OCI-LY7 (cell line): ENCODE results near the gene TUSC2. TPM values are rescaled to one million over a fixed set of nuclear protein-coding genes. Genes with fewer than 3 reads are reported as not detected.

ENCODE experiments used
- BruUV-seq: library from RNA; stranded (reverse); fragments of 400-500 nt; replicated peaks from 2 replicates; lab custom pipeline; 2021; lab: Mats Ljungman, UMichigan
- CTCF ChIA-PET: fragments of 300-600 bp; sonication (Branson Sonifier 250); formaldehyde crosslinking; loops from one replicate; lab custom pipeline; 2022; ENCODE audit warnings: antibody characterized with exemption; ENCODE audit not compliant: unreplicated experiment; lab: Charles Lee
- POLR2A ChIA-PET: fragments of 300-600 bp; sonication (Branson Sonifier 250); formaldehyde crosslinking; loops from one replicate; lab custom pipeline; 2022; ENCODE audit warnings: antibody characterized with exemption; lab: Charles Lee
- DNase-seq: peaks from one replicate; pipeline ENCODE4 v3.0.0-alpha.2; 2015; ENCODE audit warnings: low spot score
- H2AFZ ChIP-seq: fragments of 200-600 bp; sonication (generic), shearing (Covaris generic); 2 replicates; pipeline ENCODE4 v1.6.1; 2014; ENCODE audit warnings: mild to moderate bottlenecking, antibody characterized with exemption, low read length, moderate library complexity
- H3K27ac ChIP-seq: fragments of 200-600 bp; sonication (generic); 2 replicates; pipeline ENCODE4 v1.5.1; 2014; ENCODE audit warnings: mixed run types, low read depth, mild to moderate bottlenecking, moderate library complexity, low read length, inconsistent platforms; ENCODE audit not compliant: poor library complexity, severe bottlenecking
- H3K36me3 ChIP-seq: fragments of 200-600 bp; sonication (generic); 2 replicates; pipeline ENCODE4 v1.6.1; 2014; ENCODE audit warnings: mild to moderate bottlenecking, antibody characterized with exemption, low read length, moderate library complexity, mixed read lengths; ENCODE audit not compliant: insufficient read depth
- H3K4me1 ChIP-seq: fragments of 200-600 bp; sonication (generic); 2 replicates; pipeline ENCODE4 v1.5.1; 2014; ENCODE audit warnings: mild to moderate bottlenecking, low read length; ENCODE audit not compliant: insufficient read depth, poor library complexity, severe bottlenecking
- H3K4me2 ChIP-seq: fragments of 200-600 bp; sonication (generic); 2 replicates; pipeline ENCODE4 v1.6.1; 2014; ENCODE audit warnings: mild to moderate bottlenecking, low read length
- H3K4me3 ChIP-seq: fragments of 200-600 bp; sonication (generic); 2 replicates; pipeline ENCODE4 v1.5.1; 2014; ENCODE audit warnings: mild to moderate bottlenecking, low read depth, low read length; ENCODE audit not compliant: poor library complexity, severe bottlenecking
- H3K79me2 ChIP-seq: fragments of 200-600 bp; sonication (generic); 2 replicates; pipeline ENCODE4 v1.6.1; 2016; ENCODE audit warnings: low read depth, mild to moderate bottlenecking, low read length, moderate library complexity, mixed read lengths; ENCODE audit not compliant: insufficient read depth
- H3K9me2 ChIP-seq: fragments of 200-600 bp; sonication (generic); 2 replicates; pipeline ENCODE4 v1.6.1; 2016; ENCODE audit warnings: mild to moderate bottlenecking, low read length, mixed read lengths; ENCODE audit not compliant: insufficient read depth
- H3K9me3 ChIP-seq: fragments of 200-600 bp; sonication (generic); 2 replicates; pipeline ENCODE4 v1.6.1; 2014; ENCODE audit warnings: mild to moderate bottlenecking, mixed run types, low read length, mixed read lengths
- H4K20me1 ChIP-seq: fragments of 200-600 bp; sonication (generic); 2 replicates; pipeline ENCODE4 v1.6.1; 2014; ENCODE audit warnings: mild to moderate bottlenecking, antibody characterized with exemption, low read length, moderate library complexity, mixed read lengths; ENCODE audit not compliant: insufficient read depth
- CTCF ChIP-seq: fragments of 200-600 bp; sonication (generic); conservative IDR thresholded peaks from 2 replicates; pipeline ENCODE4 v1.5.1; 2014; ENCODE audit warnings: mild to moderate bottlenecking, antibody characterized with exemption, low read length, moderate library complexity, mixed read lengths
- EZH2phosphoT487 ChIP-seq: fragments of 200-600 bp; sonication (generic); IDR thresholded peaks from 2 replicates; pipeline ENCODE4 v1.6.1; 2018; ENCODE audit warnings: low read depth, borderline replicate concordance, mild to moderate bottlenecking, mixed run types, antibody characterized with exemption, low read length, moderate library complexity, mixed read lengths
- intact Hi-C: fragments of 100-400 bp; cut with micrococcal nuclease; formaldehyde crosslinking; loops from one replicate; pipeline ENCODE4 v1.10.0; 2022; ENCODE audit not compliant: unreplicated experiment
- total RNA-seq, 2 experiments: library from RNA; depleted of rRNA in 1 of 2; stranded (reverse); fragments of >200 nt in 1 of 2; shearing (Covaris generic) in 1 of 2; gene quantifications; 2 replicates each; pipeline ENCODE4 v1.2.3, GENCODE V29; 2014 to 2022

TUSC2 gene
- total RNA-seq, 2 experiments from 2014 or later = 20.4 to 24.5 TPM

GRCh38 chr3:50351323-50351697 is 23.3 kb upstream of the TUSC2 start:
- POLR2A ChIA-PET = interaction anchor here (1.3 to 2.1 kb wide), 2 partner anchors 8 to 15 kb away, joined by 9 to 22 read pairs; partner anchors contain the start of gene TMEM115
- Histone ChIP-seq H3K9me2 (no peaks in the 10 kb centered on the region), H3K9me3 (no peaks in the 10 kb centered on the region), H3K27ac (no peak overlapping the region), H3K4me1 (peaks cover 30% of the 10 kb centered on the region), H3K79me2 (peaks cover 8% of the 10 kb centered on the region; the same call in 1 of the 2 replicates), H3K36me3 (peaks cover 44% of the 10 kb centered on the region), H3K4me3 (peak overlapping the region; percentile 77), H2AFZ (peak overlapping the region; percentile 69; the same call in 1 of the 2 replicates), H3K4me2 (peak overlapping the region; percentile 92), H4K20me1 (no peaks in the 10 kb centered on the region)
- CTCF ChIA-PET = interaction anchor here (0.6 kb wide), 1 partner anchor 1832 kb away, joined by 5 read pairs; no protein-coding TSS in a partner anchor
- BruUV-seq = no TSS peak
- intact Hi-C loops = loop anchor here (1.0 to 5.0 kb wide), 2 partner anchors 8 to 216 kb away; partner anchors contain the start of genes C3orf18, HEMK1 and TMEM115
- DNase-seq = no peak
- TF ChIP-seq EZH2phosphoT487 (no peak), CTCF (no peak)

GRCh38 chr3:50350527-50351322 is 22.7 kb upstream of the TUSC2 start, which contains the start of the genes CYB561D2 and NPRL2:
TSS of gene CYB561D2 (plus strand) at chr3:50350862. CDS start at chr3:50351434, 572 bp downstream.
TSS of gene NPRL2 (minus strand) at chr3:50350775. CDS start at chr3:50350652, 123 bp downstream.
- H3K4me2 ChIP-seq = peak within 1 kb of the TSS; percentile 92
- TSS peak; percentile 61 for BruUV-seq
- H3K36me3 ChIP-seq = peaks cover 40% of the 10 kb centered on the region
- peak within 1 kb of the TSS; percentile 63 for H3K27ac ChIP-seq
- no peaks in the 10 kb centered on the region for H3K9me2 ChIP-seq
- no peaks in the 10 kb centered on the region for H4K20me1 ChIP-seq
- H3K4me1 ChIP-seq = peaks cover 29% of the 10 kb centered on the region
- TF ChIP-seq CTCF (no peak), EZH2phosphoT487 (no peak)
- peaks cover 8% of the 10 kb centered on the region; the same call in 1 of the 2 replicates for H3K79me2 ChIP-seq
- peak within 1 kb of the TSS; percentile 69; the same call in 1 of the 2 replicates for H2AFZ ChIP-seq
- H3K9me3 ChIP-seq = no peaks in the 10 kb centered on the region
- peak within 1 kb of the TSS; percentile 77 for H3K4me3 ChIP-seq
- DNase-seq = peak; percentile 96
- intact Hi-C loops = loop anchor here (1.0 to 5.0 kb wide), 2 partner anchors 9 to 217 kb away; partner anchors contain the start of genes C3orf18, HEMK1 and TMEM115
- ChIA-PET CTCF (interaction anchor here (0.6 to 1.0 kb wide), 3 partner anchors 10 to 1833 kb away, joined by 4 to 5 read pairs (median 5); no protein-coding TSS in a partner anchor), POLR2A (interaction anchor here (0.6 to 2.1 kb wide), 9 partner anchors 9 to 410 kb away, joined by 3 to 22 read pairs (median 6); partner anchors contain the start of genes RASSF1 and TMEM115)
